ENCODE data around the gene NELFB.

The NELFB gene

DNA sequence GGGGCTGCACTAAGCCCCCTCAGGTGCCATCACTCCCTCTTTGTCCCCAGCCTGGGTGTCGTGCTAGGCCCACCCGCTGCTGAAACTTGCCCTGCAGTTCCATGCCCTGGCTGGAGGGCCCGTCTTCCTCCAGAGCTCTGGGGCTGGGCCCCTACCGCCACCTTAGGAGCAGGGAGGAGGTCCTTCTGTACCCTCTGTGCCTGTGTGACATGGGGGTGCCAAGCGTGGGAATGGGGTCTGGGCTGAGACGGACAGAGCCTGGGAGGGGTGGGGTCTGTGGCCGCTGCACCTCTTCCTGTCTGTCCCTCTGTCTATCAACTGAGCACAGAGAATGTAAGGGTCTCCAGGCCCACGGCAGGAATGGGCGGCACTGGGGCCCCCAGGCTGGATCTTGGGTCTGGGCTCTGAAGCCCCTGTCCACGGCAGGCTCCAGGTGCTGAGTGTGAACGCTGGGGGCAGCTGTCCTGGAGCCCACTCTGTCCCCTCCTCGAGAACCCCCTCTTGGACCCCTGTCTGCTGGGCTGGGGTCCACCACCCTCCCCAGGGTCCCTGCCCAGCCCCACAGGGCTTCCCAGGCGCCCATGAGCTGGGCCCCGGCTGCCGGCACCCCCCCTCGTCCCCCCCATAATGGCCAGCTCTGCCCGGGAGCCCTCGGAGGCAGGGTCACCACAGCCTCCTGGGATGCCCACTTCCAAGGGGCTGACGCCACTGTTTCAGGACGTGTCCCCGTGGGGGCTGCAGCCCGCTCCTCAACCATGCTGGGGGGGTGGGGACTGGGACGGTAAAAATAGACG lies 62.8 kb downstream of the NELFB start:
- H3K4me1 ChIP-seq (ENCODE audit: control insufficient read depth, insufficient read depth, low read length, poor library complexity, severe bottlenecking), result peaks cover 17% of the 10 kb centered on the region
- H3K9me3 ChIP-seq (ENCODE audit: control insufficient read depth, low read length), result no peaks in the 10 kb centered on the region
- H3K27ac ChIP-seq (ENCODE audit: insufficient read depth, low read length, poor library complexity, severe bottlenecking), result no peak overlapping the region
- peaks cover 10% of the 10 kb centered on the region for H3K27me3 ChIP-seq (replicated peaks; ENCODE audit: control insufficient read depth, insufficient read depth, low read length, poor library complexity, severe bottlenecking)
- H3K36me3 ChIP-seq (ENCODE audit: control insufficient read depth, insufficient read depth, low read length), result no peaks in the 10 kb centered on the region
- no peak overlapping the region for H3K4me3 ChIP-seq (ENCODE audit: insufficient read depth, low read depth, low read length, poor library complexity, severe bottlenecking)
- no peak for DNase-seq

GRCh38 chr9:137318602-137319001 lies 63.5 kb downstream of the NELFB start:
- no peak for DNase-seq
- Histone ChIP-seq H3K27me3 (replicated peaks; ENCODE audit: control insufficient read depth, insufficient read depth, low read length, poor library complexity, severe bottlenecking) (peaks cover 10% of the 10 kb centered on the region), H3K9me3 (ENCODE audit: control insufficient read depth, low read length) (no peaks in the 10 kb centered on the region), H3K4me1 (ENCODE audit: control insufficient read depth, insufficient read depth, low read length, poor library complexity, severe bottlenecking) (peaks cover 17% of the 10 kb centered on the region), H3K36me3 (ENCODE audit: control insufficient read depth, insufficient read depth, low read length) (no peaks in the 10 kb centered on the region), H3K27ac (ENCODE audit: insufficient read depth, low read length, poor library complexity, severe bottlenecking) (no peak overlapping the region), H3K4me3 (ENCODE audit: insufficient read depth, low read depth, low read length, poor library complexity, severe bottlenecking) (no peak overlapping the region)

DNA sequence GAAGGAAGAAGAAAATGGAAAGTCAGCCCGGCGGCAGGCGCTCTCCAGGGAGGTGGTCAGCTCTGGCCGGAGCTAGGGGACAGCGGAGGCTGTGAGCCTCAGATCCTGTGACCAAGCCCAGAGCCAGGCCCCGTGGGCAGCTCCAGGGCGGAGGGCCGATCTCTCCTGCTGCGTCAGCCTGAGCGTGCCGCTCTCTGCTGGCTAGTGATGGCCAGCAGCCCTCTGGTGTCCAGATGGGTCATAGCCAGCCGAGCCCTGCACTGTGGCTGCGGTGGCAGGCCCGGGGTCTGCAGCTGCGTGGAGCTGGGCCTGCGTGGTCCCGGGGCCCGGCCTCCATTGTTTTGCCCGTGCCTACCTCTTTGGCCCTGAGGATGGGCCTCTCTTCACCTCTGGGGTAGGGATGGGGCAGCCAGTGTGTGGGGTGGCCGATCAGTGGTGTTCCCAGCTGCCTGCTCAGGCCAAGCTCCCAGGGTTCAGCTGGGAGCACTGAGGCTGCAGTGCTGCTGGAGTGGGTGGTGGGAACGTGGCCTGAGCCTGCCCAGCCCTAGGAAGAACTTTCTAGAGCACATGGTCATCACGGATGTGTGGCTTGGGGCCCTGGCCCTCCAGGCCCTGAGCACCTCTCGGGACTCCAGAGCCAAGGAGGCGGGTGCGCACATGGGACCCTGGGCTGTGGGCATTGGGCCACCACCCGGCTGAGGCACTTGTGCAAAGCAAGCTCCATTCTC lies 64.0 kb downstream of the NELFB start:
- DNase-seq, result no peak
- Histone ChIP-seq H3K9me3 (ENCODE audit: control insufficient read depth, low read length) (no peaks in the 10 kb centered on the region), H3K27me3 (replicated peaks; ENCODE audit: control insufficient read depth, insufficient read depth, low read length, poor library complexity, severe bottlenecking) (peaks cover 10% of the 10 kb centered on the region), H3K36me3 (ENCODE audit: control insufficient read depth, insufficient read depth, low read length) (no peaks in the 10 kb centered on the region), H3K4me3 (ENCODE audit: insufficient read depth, low read depth, low read length, poor library complexity, severe bottlenecking) (no peak overlapping the region), H3K4me1 (ENCODE audit: control insufficient read depth, insufficient read depth, low read length, poor library complexity, severe bottlenecking) (peaks cover 17% of the 10 kb centered on the region), H3K27ac (ENCODE audit: insufficient read depth, low read length, poor library complexity, severe bottlenecking) (no peak overlapping the region)

- Histone ChIP-seq H3K9me3 (ENCODE audit: control insufficient read depth, low read length) (no peaks in the 10 kb centered on the region), H3K27ac (ENCODE audit: insufficient read depth, low read length, poor library complexity, severe bottlenecking) (no peak overlapping the region), H3K4me1 (ENCODE audit: control insufficient read depth, insufficient read depth, low read length, poor library complexity, severe bottlenecking) (peaks cover 17% of the 10 kb centered on the region), H3K36me3 (ENCODE audit: control insufficient read depth, insufficient read depth, low read length) (no peaks in the 10 kb centered on the region), H3K27me3 (replicated peaks; ENCODE audit: control insufficient read depth, insufficient read depth, low read length, poor library complexity, severe bottlenecking) (peaks cover 10% of the 10 kb centered on the region), H3K4me3 (ENCODE audit: insufficient read depth, low read depth, low read length, poor library complexity, severe bottlenecking) (no peak overlapping the region)
- no peak for DNase-seq
These were observed 64.8 kb downstream of the NELFB start for GRCh38 chr9:137319739-137320551.

- Histone ChIP-seq H3K4me1 (ENCODE audit: control insufficient read depth, insufficient read depth, low read length, poor library complexity, severe bottlenecking) (peaks cover 14% of the 10 kb centered on the region), H3K36me3 (ENCODE audit: control insufficient read depth, insufficient read depth, low read length) (no peaks in the 10 kb centered on the region), H3K4me3 (ENCODE audit: insufficient read depth, low read depth, low read length, poor library complexity, severe bottlenecking) (no peak overlapping the region), H3K27ac (ENCODE audit: insufficient read depth, low read length, poor library complexity, severe bottlenecking) (no peak overlapping the region), H3K27me3 (replicated peaks; ENCODE audit: control insufficient read depth, insufficient read depth, low read length, poor library complexity, severe bottlenecking) (peaks cover 8% of the 10 kb centered on the region), H3K9me3 (ENCODE audit: control insufficient read depth, low read length) (no peaks in the 10 kb centered on the region)
- DNase-seq, result no peak
These were observed 65.6 kb downstream of the NELFB start for GRCh38 chr9:137320555-137321384.

DNA sequence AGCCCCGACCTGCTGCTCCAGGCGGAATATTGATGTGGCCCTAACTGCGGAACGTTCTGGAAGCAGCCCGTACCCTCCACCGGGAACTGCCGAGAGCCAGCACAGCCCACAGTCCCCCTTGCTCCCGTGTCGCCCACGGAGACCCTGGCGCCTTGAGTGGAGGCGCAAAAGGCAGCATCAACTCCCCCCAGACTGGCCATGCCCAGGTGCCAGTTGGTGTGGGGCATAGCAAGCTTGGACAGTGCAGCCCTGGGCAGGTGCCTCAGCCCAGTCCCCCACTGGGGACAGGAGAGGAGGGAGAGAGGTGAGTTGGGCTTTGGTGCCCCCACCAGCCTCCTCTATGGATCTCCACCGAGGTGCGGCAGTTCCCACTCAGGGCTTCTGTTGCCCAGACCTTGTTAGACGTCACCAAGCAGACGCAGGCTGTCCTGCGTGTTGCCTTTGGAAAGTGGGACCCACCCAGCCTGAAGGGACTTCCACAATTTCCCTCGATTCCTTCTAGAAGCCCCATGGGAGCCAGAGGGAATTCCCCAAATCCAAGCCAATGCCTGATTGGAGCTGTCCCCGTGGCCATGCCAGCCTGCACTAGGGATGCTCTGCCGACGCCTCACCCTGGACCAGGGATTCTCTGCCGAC lies 66.7 kb downstream of the NELFB start:
- no peak overlapping the region for H3K4me3 ChIP-seq (ENCODE audit: insufficient read depth, low read depth, low read length, poor library complexity, severe bottlenecking)
- peaks cover 18% of the 10 kb centered on the region for H3K27me3 ChIP-seq (replicated peaks; ENCODE audit: control insufficient read depth, insufficient read depth, low read length, poor library complexity, severe bottlenecking)
- peaks cover 14% of the 10 kb centered on the region for H3K4me1 ChIP-seq (ENCODE audit: control insufficient read depth, insufficient read depth, low read length, poor library complexity, severe bottlenecking)
- H3K36me3 ChIP-seq (ENCODE audit: control insufficient read depth, insufficient read depth, low read length), result no peaks in the 10 kb centered on the region
- H3K9me3 ChIP-seq (ENCODE audit: control insufficient read depth, low read length), result no peaks in the 10 kb centered on the region
- no peak overlapping the region for H3K27ac ChIP-seq (ENCODE audit: insufficient read depth, low read length, poor library complexity, severe bottlenecking)
- no peak for DNase-seq

Data from effector memory CD4-positive, alpha-beta T cell (primary cell).